ENCODE results near the gene PLCE1.

The PLCE1 gene

DNA sequence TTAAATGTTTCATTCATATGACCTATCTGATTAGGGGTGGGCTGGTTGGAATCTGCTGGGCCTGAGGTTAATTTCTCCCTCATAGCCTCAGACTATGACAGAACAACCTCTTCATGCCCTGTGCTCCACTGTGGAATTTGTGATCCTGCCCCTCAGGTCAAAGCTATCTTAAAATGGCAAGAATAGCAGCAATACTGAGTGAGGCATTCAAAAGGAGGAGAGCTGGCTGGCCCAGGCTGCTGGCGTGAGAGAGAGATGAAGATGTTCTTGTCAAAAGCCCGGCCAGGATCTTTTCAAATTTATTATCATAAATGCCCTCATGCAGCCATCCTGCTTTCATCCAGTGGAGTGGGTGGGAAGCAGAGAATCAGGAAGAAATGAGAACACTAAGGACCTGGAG lies 41.8 kb upstream of the PLCE1 start:
- TF ChIP-seq POLR2AphosphoS5 (IDR thresholded peaks at IDR 0.05; ENCODE audit: low read depth, low read length) = no peak
- TF ChIP-seq, protein P1, sequence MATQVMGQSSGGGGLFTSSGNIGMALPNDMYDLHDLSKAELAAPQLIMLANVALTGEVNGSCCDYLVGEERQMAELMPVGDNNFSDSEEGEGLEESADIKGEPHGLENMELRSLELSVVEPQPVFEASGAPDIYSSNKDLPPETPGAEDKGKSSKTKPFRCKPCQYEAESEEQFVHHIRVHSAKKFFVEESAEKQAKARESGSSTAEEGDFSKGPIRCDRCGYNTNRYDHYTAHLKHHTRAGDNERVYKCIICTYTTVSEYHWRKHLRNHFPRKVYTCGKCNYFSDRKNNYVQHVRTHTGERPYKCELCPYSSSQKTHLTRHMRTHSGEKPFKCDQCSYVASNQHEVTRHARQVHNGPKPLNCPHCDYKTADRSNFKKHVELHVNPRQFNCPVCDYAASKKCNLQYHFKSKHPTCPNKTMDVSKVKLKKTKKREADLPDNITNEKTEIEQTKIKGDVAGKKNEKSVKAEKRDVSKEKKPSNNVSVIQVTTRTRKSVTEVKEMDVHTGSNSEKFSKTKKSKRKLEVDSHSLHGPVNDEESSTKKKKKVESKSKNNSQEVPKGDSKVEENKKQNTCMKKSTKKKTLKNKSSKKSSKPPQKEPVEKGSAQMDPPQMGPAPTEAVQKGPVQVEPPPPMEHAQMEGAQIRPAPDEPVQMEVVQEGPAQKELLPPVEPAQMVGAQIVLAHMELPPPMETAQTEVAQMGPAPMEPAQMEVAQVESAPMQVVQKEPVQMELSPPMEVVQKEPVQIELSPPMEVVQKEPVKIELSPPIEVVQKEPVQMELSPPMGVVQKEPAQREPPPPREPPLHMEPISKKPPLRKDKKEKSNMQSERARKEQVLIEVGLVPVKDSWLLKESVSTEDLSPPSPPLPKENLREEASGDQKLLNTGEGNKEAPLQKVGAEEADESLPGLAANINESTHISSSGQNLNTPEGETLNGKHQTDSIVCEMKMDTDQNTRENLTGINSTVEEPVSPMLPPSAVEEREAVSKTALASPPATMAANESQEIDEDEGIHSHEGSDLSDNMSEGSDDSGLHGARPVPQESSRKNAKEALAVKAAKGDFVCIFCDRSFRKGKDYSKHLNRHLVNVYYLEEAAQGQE (IDR thresholded peaks at IDR 0.05; ENCODE audit: insufficient read depth in 1 of 2, low read depth in 2 of 2, low read length in 2 of 2) = no peak
- no peak for TF ChIP-seq TAF1 (IDR thresholded peaks at IDR 0.05; ENCODE audit: borderline replicate concordance, insufficient read depth, low read length)
- no peak for TF ChIP-seq FOXP2 (optimal IDR thresholded peaks at IDR 0.05; ENCODE audit: borderline replicate concordance, extremely low read depth, extremely low read length, insufficient read depth)
- TF ChIP-seq SIN3A (IDR thresholded peaks at IDR 0.05; ENCODE audit: borderline replicate concordance, insufficient read depth, low read length) = no peak

DNA sequence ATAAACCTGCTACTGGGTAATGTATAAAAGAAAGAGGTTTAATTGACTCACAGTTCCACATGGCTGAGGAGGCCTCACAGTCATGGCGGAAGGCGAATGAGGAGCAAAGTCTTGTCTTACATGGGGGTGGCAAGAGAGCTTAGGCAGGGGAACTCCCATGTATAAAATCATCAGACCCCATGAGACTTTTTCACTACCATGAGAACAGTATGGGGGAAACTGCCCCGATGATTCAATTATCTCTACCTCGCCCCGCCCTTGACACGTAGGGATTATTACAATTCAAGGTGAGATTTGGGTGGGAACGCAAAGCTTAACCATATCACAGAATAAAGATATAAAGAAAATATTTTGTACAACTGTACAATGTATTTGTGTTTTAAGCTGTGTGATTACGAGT lies 39.4 kb upstream of the PLCE1 start:
- TF ChIP-seq SIN3A (IDR thresholded peaks at IDR 0.05; ENCODE audit: borderline replicate concordance, insufficient read depth, low read length) (no peak), TAF1 (IDR thresholded peaks at IDR 0.05; ENCODE audit: borderline replicate concordance, insufficient read depth, low read length) (no peak)
- TF ChIP-seq, protein P1 (IDR thresholded peaks at IDR 0.05; ENCODE audit: insufficient read depth in 1 of 2, low read depth in 2 of 2, low read length in 2 of 2) = no peak

DNA sequence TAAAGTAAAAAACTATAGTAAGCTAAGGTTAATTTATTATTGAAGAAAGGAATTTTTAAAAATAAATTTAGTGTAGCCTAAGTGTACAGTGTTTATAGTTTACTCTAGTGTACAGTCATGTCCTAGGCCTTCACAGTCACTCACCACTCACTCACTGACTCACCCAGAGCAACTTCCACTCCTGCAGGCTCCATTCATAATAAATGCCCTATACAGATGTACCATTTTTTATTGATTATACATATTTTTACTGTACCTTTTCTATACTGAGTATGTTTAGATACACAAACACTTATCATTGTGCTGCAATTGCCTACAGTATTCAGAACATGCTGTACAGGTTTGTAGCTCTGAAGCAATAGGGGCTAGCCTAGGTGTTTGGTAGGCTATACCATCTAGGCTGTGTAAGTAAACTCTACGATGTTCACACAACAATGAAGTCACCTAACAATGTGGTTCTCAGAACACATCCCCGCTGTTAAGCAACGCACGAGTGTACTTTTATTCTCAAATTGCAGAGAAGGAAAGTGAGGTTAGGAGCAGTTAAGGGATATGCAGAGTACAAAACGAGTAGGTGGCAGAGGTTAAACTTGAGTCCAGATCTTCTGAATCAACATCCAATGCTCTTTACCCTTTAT lies 38.9 kb upstream of the PLCE1 start:
- TF ChIP-seq SIN3A (IDR thresholded peaks at IDR 0.05; ENCODE audit: borderline replicate concordance, insufficient read depth, low read length) (no peak), FOXP2 (optimal IDR thresholded peaks at IDR 0.05; ENCODE audit: borderline replicate concordance, extremely low read depth, extremely low read length, insufficient read depth) (no peak), POLR2AphosphoS5 (IDR thresholded peaks at IDR 0.05; ENCODE audit: low read depth, low read length) (no peak), TAF1 (IDR thresholded peaks at IDR 0.05; ENCODE audit: borderline replicate concordance, insufficient read depth, low read length) (no peak)
- TF ChIP-seq, protein P1 (IDR thresholded peaks at IDR 0.05; ENCODE audit: insufficient read depth in 1 of 2, low read depth in 2 of 2, low read length in 2 of 2) = no peak

DNA sequence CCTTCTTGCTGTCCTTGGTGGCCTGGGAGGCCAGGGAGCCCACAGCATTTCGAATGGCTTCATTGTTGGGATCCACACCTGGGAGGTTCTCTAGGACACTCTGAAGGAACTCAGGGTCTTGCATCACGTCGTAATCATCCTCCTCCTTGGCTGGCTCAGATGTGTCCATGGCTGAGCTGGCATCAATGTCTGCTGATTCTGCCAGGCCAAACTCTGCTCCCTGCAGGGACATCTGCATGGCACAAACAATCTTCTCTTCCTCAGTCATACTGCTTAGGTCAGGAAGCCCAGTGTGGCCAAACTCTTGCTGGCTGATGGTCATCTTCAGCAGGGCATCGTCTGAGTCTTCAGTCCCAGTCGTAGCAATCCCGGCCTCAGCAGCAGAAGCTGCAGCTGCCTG lies 34.9 kb upstream of the PLCE1 start:
- TF ChIP-seq FOXP2 (optimal IDR thresholded peaks at IDR 0.05; ENCODE audit: borderline replicate concordance, extremely low read depth, extremely low read length, insufficient read depth) (no peak), TAF1 (IDR thresholded peaks at IDR 0.05; ENCODE audit: borderline replicate concordance, insufficient read depth, low read length) (no peak), SIN3A (IDR thresholded peaks at IDR 0.05; ENCODE audit: borderline replicate concordance, insufficient read depth, low read length) (no peak)

DNA sequence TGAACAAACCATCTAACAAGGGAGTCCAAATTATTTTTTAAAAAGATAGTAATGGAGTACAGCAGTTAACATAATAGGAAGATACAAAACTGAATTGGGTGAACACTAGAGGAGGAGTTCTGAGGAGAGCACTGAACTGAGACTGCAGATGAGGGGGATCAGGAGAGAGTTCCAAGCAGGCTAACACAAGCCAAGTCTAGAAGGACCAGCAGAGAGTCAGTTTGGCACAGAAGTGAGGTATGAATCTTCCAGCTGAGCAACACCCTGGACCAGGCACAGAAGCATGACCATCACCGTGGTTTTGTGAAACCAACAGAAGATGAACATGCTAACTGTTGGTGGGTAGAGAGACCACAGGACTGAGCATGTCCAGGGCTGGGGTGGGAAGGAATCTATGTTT lies 30.8 kb upstream of the PLCE1 start:
- TF ChIP-seq TAF1 (IDR thresholded peaks at IDR 0.05; ENCODE audit: borderline replicate concordance, insufficient read depth, low read length) (no peak), SIN3A (IDR thresholded peaks at IDR 0.05; ENCODE audit: borderline replicate concordance, insufficient read depth, low read length) (no peak), FOXP2 (optimal IDR thresholded peaks at IDR 0.05; ENCODE audit: borderline replicate concordance, extremely low read depth, extremely low read length, insufficient read depth) (no peak), POLR2AphosphoS5 (IDR thresholded peaks at IDR 0.05; ENCODE audit: low read depth, low read length) (no peak)
- TF ChIP-seq, protein P1 (IDR thresholded peaks at IDR 0.05; ENCODE audit: insufficient read depth in 1 of 2, low read depth in 2 of 2, low read length in 2 of 2) = no peak

Data from PFSK-1 (cell line).